Hematopoietic multipotent progenitor cell treated with erythropoietin and hydrocortisone succinate and interleukin-3 and kit ligand, for 6 days (in vitro differentiated cells): ENCODE results near the gene SPG7.

ENCODE experiments used
- DNase-seq: peaks from one replicate; pipeline ENCODE4 v3.0.0-alpha.2; 2015

Gene SPG7

DNA sequence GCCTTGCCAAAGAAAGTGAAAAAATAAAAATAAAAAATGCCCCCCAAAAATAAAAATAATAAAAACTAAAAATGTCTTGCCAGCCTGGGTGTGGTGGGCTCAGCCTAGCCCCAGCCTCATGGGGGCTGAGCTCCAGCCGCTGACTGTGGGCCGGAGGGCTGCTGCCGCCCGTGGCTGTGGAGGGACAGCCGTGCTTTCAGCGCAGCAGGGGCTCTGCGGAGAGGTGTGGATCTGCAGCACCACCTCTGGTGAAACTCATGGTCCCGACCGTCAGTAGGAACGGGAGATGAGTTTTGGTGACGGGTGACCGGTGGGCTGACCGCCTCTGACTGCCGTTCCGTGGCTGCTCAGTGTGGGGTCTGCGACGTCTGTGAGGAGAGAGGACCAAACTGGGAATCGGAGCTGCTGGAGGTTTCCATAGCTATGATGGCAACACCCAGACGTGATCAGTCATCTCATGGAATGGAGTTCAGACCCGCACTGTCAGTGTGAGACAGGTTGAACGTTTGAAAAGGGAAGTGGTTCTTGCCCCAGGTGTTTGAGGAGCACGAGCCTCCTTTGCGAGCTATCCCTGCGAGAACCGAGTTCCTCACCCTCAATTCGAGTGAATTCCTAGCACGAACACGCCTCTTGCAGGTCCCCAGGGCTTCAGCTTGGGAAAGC, 40.3 kb downstream of the SPG7 start:
- DNase-seq, result no peak

DNA sequence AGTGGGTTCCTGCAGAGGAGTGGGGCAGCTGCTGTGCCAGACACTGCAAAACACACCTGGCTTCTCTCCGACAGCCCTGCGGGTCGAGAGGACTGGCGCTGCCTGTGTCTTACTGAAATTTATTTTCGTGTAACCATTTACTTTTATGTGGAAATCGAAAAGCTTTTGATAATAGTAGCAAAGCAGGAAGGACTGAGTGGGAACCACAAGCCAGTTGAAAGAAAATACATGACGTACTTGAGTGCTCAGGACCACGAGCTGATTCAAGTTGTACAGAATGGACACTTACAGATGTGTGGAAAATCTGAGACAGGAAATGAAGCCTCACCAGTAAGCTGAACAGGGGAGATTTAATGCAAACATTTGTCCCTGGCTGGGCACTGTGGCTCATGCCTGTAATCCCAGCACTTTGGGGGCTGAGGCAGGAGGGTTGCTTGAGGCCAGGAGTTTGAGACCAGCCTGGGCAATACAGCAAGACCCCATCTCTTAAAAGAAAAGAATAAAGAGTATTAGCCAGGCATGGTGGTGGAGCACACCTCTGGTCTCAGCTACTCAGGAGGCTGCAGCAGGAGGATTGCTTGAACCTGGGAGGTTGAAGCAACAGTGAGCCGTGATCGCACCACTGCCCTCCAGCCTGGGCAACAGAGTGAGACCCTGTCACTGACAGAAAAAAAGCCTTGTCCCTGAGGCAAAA, 41.0 kb downstream of the SPG7 start:
- no peak for DNase-seq

DNA sequence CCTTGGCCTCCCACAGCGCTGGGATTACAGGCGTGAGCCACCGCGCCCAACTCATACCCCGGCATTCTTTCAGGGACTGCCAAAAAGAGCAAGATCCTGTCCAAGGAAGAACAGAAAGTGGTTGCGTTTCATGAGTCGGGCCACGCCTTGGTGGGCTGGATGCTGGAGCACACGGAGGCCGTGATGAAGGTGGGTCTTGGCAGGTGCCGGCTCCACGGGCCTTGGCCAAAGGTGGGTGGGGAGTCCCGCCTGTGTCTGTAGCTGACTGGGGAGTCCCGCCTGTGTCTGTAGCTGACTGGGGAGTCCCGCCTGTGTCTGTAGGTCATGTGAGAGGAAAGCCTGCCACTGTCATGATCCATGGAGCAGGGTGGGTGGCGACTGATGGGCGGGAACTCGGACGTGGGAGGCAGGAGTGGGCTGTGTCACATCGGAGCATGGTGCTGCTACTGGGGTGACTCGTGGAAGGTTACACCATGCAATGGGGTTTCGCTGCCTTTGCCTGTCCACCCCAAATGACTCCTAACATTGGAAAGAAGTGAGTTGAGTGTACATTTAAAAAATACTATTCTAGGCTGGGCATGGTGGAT, 42.3 kb downstream of the SPG7 start:
- DNase-seq, result no peak

DNA sequence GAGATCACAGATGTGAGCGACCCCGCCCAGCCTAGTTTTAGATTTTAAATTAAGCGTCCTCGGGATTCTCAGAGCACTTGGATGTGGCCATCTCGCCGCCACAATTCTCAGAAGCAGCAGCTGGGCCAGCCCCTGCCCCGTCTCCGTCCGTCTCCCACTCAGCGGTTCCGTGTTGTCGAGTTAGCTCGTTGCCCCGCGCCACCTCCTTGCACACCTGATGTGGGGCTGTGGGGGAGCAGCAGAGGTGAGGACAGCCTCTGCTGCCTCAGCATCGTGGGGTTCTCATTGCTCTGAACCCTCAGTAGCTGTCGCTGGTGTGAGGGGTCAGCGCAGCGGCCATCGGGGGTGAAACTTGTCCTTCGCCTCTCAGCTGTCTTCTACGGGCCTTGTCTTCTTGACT, 44.1 kb downstream of the SPG7 start:
- no peak for DNase-seq

DNA sequence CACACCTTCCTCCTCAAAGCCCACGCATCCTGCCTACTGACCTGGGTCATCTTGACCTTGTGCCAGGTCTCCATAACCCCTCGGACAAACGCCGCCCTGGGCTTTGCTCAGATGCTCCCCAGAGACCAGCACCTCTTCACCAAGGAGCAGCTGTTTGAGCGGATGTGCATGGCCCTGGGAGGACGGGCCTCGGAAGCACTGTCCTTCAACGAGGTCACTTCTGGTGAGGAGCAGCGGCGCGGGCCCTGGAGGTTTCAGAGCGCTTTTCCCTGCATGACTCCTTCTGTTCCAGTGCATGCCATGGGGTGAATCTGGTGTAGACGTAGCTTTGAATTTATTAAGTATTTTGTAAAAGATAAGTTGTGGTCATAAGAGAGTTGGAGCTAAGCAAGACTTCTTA, 44.7 kb downstream of the SPG7 start:
- no peak for DNase-seq

DNA sequence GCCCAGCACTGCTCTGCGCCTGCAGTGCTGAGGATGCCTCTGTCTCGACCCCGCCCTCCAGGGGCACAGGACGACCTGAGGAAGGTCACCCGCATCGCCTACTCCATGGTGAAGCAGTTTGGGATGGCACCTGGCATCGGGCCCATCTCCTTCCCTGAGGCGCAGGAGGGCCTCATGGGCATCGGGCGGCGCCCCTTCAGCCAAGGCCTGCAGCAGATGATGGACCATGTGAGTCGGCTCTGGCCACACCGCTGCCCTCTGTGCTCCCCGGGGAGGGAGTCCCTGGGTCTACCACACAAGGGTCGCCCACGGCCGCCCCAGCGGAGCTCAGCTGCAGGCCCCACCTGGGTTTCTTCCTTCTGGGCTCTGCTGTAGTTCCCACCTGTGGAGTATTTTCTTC, 45.5 kb downstream of the SPG7 start:
- DNase-seq, result no peak

DNA sequence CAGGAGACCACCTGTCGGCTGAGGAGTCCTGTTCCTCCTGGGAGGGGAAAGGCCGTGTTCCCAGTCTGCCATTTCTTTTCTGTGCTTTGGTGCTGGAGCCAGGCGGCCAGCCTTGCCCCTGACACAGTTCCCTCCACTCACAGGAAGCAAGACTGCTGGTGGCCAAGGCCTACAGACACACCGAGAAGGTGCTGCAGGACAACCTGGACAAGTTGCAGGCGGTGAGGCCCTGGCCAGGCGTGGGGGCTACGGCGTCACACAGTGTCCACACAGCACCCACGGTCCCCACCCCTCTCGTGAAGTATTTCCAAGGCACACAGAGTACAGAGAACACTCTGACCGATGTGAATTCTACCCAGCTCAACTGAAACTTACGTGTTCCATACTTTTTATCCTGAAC, 46.1 kb downstream of the SPG7 start:
- DNase-seq, result no peak

DNA sequence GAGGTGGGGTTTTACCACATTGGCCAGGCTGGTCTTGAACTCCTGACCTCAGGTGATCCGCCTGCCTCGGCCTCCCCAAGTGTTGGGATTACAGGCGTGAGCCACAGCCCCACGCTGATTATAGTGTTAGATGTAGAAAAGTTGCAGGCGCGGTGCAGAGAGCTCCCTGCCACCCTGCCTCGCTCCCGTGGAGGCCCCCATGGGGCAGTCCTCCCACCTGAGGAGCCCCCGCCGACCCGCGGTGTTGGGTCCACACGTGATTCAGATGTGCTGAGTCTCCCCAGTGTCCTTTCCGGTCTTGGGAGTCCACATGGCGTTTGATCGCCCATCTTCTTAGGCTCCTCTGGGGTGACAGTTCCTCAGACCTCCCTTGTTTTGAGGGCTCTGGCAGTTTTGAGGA, 47.1 kb downstream of the SPG7 start:
- no peak for DNase-seq

DNA sequence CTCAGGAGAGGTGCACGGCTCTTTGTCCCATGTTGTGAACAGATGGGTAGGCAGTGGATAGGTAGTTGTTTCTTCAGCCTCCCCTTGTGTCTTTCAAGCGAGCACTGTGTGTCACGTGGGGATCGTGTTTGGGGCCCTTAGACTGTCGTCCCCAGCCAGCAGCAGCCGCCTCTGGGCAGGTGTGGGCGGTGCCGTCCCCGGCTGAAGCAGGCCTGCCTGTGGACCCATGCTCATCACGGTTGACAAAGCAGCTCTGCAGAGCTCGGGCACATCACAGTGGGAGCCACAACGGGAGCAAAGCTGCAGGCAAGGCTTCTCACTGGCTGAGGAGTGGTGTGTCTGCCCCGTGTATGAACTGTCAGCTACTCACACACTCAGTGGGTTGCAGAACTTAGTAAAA, 47.6 kb downstream of the SPG7 start:
- DNase-seq, result no peak

DNA sequence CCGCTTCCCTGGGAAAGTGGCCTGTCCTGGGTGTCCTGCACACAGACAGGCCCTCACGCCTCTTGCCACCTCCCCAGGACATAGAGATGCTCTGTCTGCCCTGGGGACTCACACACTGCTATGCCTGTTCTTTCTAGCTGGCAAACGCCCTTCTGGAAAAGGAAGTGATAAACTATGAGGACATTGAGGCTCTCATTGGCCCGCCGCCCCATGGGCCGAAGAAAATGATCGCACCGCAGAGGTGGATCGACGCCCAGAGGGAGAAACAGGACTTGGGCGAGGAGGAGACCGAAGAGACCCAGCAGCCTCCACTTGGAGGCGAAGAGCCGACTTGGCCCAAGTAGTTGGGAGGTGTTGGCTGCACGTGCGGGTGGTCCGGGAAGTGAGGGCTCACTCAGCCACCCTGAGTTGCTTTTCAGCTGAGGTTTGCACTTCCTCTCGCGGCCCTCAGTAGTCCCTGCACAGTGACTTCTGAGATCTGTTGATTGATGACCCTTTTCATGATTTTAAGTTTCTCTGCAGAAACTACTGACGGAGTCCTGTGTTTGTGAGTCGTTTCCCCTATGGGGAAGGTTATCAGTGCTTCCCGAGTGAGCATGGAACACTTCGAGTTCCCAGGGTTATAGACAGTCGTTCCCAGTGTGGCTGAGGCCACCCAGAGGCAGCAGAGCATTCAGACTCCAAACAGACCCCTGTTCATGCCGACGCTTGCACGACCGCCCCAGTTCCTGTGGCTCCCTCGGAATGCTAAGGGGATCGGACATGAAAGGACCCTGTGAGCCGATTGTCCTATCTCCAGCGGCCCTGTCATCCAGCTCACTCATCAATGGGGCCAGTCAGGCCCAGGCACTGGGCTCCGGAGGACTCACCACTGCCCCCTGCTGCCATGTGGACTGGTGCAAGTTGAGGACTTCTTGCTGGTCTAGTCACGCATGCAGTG, 48.8 kb downstream of the SPG7 start:
- DNase-seq, result peak; percentile 93

DNA sequence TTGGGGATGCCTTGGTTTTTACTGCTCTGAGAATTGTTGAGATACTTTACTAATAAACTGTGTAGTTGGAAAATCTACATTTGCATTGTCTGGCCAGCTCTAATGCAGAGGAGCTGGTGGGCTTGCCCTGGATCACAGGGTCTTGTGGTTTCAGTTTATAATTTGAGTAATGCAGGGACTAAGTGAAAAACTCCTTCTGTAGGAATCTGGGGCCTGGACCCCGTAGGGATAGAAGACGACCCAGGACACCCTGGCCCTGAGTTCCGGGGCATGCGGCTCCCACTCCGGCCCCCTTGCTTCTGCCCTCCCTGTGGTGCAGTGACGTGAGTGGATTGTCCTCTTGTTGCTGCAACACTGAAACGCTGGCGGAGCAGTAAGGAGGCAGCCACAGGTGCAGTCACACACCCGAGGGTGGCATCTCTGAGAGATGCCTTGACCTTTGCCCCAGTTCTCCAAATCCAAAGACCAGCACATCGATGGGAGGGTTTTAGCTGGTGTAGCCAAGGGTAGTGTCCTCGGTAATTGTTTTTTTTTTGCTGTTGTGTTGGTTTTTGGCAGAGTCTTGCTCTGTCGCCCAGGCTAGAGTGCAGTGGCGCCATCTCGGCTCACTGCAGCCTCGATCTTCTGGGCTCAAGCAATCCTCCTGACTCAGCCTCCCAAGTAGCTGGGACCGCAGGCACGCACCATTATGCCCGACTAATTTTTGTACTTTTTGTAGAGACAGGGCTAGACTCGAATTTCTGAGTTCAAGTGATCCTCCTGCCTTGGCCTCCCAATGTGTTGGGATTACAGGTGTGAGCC, 49.7 kb downstream of the SPG7 start:
- no peak for DNase-seq

DNA sequence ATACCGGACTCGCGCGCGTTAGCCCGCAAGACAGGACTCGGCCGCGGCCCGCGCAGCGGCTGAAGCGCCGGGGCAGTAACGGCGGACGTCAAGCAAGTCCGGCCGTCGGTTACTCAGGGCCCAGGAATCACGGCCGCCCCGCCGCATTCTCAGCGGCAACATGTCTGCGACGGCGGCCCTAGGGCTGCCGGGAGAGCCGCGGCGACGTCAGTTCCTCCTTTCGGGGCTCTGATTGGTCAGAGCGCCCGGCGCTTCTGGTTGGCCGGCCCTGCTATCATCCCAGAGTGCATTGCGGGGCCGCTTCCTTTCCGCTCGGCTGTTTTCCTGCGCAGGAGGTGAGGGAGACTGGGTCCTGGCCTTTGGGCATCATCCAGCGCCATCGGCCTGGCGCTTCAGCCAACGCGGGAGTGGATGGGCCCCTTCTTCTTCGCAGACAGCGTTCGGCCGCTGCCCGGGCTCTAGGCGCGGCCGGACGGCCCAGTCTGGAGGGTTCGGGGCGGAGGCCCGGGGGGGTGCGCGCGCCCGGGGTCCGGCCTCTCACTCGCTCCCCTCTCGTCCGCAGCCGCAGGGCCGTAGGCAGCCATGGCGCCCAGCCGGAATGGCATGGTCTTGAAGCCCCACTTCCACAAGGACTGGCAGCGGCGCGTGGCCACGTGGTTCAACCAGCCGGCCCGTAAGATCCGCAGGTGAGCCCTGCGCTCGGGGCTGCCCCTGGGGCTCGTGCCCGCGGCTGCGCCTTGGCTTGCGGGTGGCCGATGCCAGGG, 52.4 kb downstream of the SPG7 start, which contains the start of gene RPL13:
Gene RPL13 (plus strand): TSS at position 305 of the 764 bp plus-strand sequence. CDS start 278 bp downstream, at position 583.
- DNase-seq, result peak; percentile 98

DNA sequence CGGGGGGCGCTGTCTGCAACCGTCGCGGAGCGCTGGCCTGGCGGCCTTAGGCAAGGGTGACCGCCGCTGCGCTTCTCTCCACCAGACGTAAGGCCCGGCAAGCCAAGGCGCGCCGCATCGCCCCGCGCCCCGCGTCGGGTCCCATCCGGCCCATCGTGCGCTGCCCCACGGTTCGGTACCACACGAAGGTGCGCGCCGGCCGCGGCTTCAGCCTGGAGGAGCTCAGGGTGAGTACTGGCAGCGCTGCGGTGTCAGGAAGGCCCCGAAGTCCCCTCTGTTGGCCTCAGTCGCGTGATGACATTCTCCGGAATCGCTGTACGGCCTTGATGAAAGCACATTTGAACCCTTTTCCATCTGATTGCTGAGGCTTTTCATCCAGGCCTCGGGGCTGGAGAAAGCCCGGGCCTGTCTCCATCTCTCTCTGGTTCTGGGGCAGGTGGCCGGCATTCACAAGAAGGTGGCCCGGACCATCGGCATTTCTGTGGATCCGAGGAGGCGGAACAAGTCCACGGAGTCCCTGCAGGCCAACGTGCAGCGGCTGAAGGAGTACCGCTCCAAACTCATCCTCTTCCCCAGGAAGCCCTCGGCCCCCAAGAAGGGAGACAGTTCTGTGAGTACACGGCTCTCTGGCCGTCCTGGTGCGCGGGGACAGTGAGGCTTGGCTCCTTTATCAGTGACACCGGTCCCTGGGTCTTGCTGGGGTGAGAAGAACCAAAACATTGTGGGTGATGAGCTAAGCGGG, 53.1 kb downstream of the SPG7 start:
- DNase-seq, result no peak

DNA sequence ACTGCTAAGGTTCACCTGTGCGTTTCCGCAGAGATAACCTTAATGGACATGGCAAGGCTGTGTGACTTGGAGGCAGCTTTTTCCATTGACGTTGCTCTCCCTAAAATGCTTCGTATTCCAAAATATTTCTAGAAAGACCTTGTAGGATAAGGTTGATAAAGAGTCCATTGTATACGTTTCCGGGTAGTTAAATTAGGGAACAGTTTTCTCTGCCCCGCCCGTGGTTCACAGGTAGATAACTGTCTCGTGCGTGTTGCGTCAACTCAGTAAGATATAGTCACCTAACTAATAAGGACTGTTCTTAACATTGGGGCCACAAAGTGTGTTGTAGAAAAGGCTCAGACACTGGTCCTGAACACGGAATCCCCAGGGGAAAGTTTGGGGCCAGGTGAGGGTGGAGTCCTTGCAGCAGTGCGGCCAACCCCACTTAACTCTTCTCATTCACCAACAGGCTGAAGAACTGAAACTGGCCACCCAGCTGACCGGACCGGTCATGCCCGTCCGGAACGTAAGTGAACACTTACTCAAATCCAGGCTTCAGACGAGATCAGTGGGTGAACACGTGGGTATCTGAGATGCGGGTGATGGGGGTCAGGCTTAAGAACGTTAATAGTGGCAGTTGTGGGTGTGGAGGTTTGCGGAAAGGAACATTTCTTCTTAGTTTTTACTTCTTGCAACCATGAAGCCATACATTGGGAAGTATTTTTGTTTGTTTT, 53.8 kb downstream of the SPG7 start:
- DNase-seq, result no peak

DNA sequence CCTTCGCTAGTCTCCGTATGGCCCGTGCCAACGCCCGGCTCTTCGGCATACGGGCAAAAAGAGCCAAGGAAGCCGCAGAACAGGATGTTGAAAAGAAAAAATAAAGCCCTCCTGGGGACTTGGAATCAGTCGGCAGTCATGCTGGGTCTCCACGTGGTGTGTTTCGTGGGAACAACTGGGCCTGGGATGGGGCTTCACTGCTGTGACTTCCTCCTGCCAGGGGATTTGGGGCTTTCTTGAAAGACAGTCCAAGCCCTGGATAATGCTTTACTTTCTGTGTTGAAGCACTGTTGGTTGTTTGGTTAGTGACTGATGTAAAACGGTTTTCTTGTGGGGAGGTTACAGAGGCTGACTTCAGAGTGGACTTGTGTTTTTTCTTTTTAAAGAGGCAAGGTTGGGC, 54.7 kb downstream of the SPG7 start:
- DNase-seq, result no peak

DNA sequence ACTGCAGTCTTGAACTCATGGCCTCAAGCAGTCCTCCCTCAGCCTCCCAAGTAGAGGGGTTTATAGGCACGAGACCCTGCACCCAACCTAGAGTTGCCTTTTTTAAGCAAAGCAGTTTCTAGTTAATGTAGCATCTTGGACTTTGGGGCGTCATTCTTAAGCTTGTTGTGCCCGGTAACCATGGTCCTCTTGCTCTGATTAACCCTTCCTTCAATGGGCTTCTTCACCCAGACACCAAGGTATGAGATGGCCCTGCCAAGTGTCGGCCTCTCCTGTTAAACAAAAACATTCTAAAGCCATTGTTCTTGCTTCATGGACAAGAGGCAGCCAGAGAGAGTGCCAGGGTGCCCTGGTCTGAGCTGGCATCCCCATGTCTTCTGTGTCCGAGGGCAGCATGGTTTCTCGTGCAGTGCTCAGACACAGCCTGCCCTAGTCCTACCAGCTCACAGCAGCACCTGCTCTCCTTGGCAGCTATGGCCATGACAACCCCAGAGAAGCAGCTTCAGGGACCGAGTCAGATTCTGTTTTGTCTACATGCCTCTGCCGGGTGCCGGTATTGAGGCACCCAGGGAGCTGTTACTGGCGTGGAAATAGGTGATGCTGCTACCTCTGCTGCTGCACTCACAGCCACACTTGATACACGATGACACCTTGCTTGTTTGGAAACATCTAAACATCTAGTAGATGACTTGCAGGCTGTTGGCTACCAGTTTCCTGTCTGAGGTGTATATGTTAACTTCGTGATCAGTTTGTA, 55.6 kb downstream of the SPG7 start:
- no peak for DNase-seq

DNA sequence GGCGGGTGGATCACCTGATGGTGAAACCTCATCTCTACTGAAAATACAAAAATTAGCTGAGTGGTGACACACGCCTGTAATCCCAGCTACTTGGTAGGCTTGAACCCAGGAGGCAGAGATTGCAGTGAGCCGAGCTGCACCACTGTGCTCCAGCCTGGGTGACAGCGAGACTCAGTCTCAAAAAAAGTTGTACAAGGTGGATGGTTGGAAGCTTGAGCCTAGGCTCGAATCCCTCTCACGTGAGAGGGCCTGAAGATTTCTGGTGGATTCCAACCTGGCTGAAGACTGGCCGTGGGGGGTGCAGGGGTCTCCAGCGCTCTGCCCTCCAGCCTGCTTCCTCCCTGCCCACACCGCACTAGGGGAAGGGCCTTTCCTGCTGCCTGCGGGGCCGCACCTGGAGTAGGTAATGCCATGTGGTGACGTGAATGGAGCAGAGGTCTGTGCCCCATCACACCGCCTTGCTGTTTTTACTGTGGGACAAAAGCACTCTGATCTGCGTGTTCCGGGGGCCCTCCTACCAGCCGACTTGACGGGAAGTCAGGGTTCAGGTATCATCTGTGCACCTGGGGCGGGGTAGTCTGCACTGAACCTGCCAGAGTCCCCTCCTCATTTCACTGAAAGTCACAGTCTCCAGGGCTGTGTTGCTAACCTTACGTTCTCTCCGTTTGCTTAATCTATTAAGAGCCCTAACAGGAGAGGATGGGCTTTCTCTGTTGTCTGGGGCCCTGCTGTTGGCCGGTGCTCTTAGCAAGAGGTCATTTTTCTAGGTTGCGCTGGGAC, 56.5 kb downstream of the SPG7 start:
- DNase-seq, result peak; percentile 58

DNA sequence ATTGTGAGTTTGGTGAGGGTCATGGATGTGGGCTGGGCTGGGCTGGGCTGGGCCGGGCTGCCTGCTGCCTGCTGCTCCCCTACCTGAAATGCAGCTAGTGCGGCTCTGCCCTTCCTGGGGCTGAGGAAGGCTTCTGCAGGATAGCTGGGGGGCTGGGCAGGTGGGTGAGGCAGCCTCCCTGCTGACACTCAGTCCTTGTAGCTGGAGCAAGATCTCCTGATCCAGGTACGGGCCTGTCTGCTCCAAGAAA, 57.0 kb downstream of the SPG7 start:
- no peak for DNase-seq
